Kidney (tissue), 14 donors: Measurements from ENCODE around the gene LCAT. TPM values are rescaled to one million over a fixed set of nuclear protein-coding genes. Genes with fewer than 3 reads are reported as not detected.

Experiments used
- DNase-seq, 5 donors: peaks; one replicate each; pipeline ENCODE4 v3.0.0-alpha.2; 2013 to 2020
- FAIRE-seq: peaks from 2 replicates; lab custom pipeline; 2012; peaks lifted over from hg19 to GRCh38; lab: Jason Lieb, UNC
- H3K27ac ChIP-seq, 2 donors: one replicate each; pipeline ENCODE4 v1.7.0; 2013; ENCODE audit warnings: low read depth in 2 of 2, low read length in 2 of 2, inconsistent platforms in 1 of 2
- H3K27me3 ChIP-seq: one replicate; pipeline ENCODE4 v1.7.1; 2013; ENCODE audit warnings: low read length, inconsistent platforms; ENCODE audit not compliant: control insufficient read depth, insufficient read depth
- H3K36me3 ChIP-seq, 3 donors: one replicate each; pipeline versions ENCODE4 v1.7.0 to v1.7.1; 2013; ENCODE audit warnings: low read length in 3 of 3, control low read depth in 1 of 3, inconsistent platforms in 1 of 3; ENCODE audit not compliant: insufficient read depth in 3 of 3, control insufficient read depth in 2 of 3
- H3K4me1 ChIP-seq, 3 donors: one replicate each; pipeline versions ENCODE4 v1.7.0 to v1.7.1; 2013; ENCODE audit warnings: low read length in 3 of 3, inconsistent platforms in 1 of 3, low read depth in 1 of 3; ENCODE audit not compliant: control insufficient read depth in 2 of 3, insufficient read depth in 2 of 3
- H3K4me3 ChIP-seq, 3 donors: one replicate each; pipeline versions ENCODE4 v1.7.0 to v1.8.1; 2013; ENCODE audit warnings: low read length in 3 of 3, control low read depth in 1 of 3, inconsistent platforms in 1 of 3
- H3K9ac ChIP-seq, 3 donors: one replicate each; pipeline versions ENCODE4 v1.7.0 to v1.7.1; 2013; ENCODE audit warnings: low read length in 3 of 3, control low read depth in 1 of 3, inconsistent platforms in 1 of 3
- H3K9me3 ChIP-seq, 3 donors: one replicate each; pipeline versions ENCODE4 v1.7.0 to v1.7.1; 2013; ENCODE audit warnings: low read length in 3 of 3, control low read depth in 1 of 3, inconsistent platforms in 1 of 3; ENCODE audit not compliant: control insufficient read depth in 2 of 3, insufficient read depth in 1 of 3
- CTCF ChIP-seq: IDR thresholded peaks from 3 replicates; pipeline ENCODE4 v1.5.1; 2012; ENCODE audit warnings: mild to moderate bottlenecking, moderate library complexity, borderline replicate concordance; ENCODE audit not compliant: insufficient read depth; ENCODE audit errors: extremely low read depth
- intact Hi-C: fragments of 100-400 bp; cut with DNase I; formaldehyde crosslinking; loops from one replicate; pipeline ENCODE4 v1.11.1; 2022
- polyA plus RNA-seq: library from polyadenylated mRNA; stranded (reverse); fragments of 350-450 nt; fragmentation: Illumina TruSeq; extraction: RNeasy Lipid Tissue Mini Kit (QIAGEN cat#74804); gene quantifications from one replicate; pipeline ENCODE4 v1.2.3, GENCODE V29; 2014; ENCODE audit warnings: low read depth, low replicate concordance; ENCODE audit not compliant: insufficient read depth
- total RNA-seq: library from RNA; stranded (reverse); fragmentation: NEBNext Ultra II Directional; extraction: Animal tissue kit (Norgen Biotek cat#: 25700); gene quantifications from one replicate; pipeline ENCODE4 v1.2.1, GENCODE V29; 2021
- donor health status: control.
- donor health status: control.
- donor health status: control.
- donor health status: control.
- donor health status: control.
- donor health status: DM: yes; HTN: yes; CAD: no.
- donor health status: Normal renal cell carcinoma (clear cell type).

LCAT gene
- total and polyA plus RNA-seq, 2 donors from 2014 or later, result 10.2 to 27.4 TPM

DNA sequence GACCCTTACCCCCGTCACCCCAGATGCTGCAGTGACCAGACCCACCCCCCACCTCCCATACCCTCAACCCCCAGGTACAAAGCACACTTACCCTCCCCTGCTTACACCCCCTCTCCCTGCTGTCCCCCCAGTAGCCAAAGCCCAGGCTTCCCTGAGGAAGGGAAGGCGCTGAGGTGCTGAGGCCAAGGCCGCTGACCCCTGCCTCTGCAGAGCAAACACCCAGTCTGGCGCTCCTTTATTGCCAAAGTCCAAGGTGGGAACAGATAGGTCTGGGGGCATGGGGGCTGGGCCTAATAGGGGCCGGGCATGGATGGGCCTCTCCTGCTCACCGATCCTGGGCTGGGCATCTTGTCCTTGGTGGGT, 683 bp downstream of the LCAT start:
- no peak for DNase-seq
- intact Hi-C loops, result no loop called here
- H3K27ac ChIP-seq, result no peak overlapping the region
- H3K9ac ChIP-seq, result no peak overlapping the region
- H3K27me3 ChIP-seq, result no peaks in the 10 kb centered on the region
- no peaks in the 10 kb centered on the region for H3K9me3 ChIP-seq
- peaks cover 0 to 9% (median 0%) of the 10 kb centered on the region in 3 donors for H3K4me1 ChIP-seq
- TF ChIP-seq CTCF, result no peak
- no peak for FAIRE-seq
- peaks cover 0 to 35% (median 4%) of the 10 kb centered on the region in 3 donors for H3K36me3 ChIP-seq
- H3K4me3 ChIP-seq, result no peak overlapping the region

DNA sequence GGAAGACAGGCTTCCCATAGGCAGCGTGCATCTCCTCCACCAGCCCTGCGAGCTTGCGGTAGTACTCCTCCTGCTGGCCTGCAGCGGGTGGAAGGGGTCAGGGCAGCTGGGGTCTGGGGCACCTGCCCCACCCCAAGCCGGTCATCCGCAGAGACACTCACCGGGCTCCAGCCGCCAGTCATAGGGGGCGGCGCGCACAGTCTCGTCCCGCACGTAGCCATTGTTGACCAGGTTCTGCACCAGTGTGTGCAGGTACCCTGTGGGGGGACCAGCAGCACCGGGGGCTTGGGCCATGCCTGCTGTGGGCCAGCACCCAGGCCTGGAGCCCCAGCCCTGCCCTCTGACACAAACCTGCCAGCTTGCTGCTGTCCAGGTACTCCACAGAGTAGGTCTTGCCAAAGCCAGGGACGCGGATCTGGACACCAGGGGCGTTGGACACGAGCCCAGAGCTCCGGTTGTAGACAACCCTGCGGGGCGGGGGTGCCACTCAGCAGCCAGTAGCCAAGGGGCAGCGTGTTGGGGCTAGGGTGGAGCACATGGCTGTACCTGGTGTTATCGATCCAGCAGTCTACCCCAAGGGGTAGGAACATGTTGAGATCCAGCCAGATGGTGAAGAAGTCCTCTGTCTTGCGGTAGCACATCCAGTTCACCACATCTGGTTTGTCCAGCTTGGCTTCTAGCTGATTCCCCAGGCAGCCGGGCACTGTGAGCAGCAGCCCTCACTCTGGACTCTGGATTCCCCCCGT, 1.2 kb downstream of the LCAT start:
- no peak overlapping the region for H3K4me3 ChIP-seq
- no peak for FAIRE-seq
- intact Hi-C loops, result no loop called here
- H3K4me1 ChIP-seq, result peaks cover 0 to 9% (median 0%) of the 10 kb centered on the region in 3 donors
- no peaks in the 10 kb centered on the region for H3K27me3 ChIP-seq
- no peak overlapping the region for H3K27ac ChIP-seq
- H3K36me3 ChIP-seq, result peaks cover 0 to 30% (median 2%) of the 10 kb centered on the region in 3 donors
- H3K9me3 ChIP-seq, result no peaks in the 10 kb centered on the region
- TF ChIP-seq CTCF, result no peak
- no peak for DNase-seq
- H3K9ac ChIP-seq, result no peak overlapping the region

- DNase-seq, result peak in 2 of 5 donors; percentile 39 to 44
- Histone ChIP-seq H3K4me1 (peaks cover 0 to 11% (median 2%) of the 10 kb centered on the region in 3 donors), H3K9ac (no peak overlapping the region), H3K4me3 (no peak overlapping the region), H3K36me3 (peaks cover 0 to 29% (median 2%) of the 10 kb centered on the region in 3 donors), H3K9me3 (no peaks in the 10 kb centered on the region), H3K27ac (no peak overlapping the region), H3K27me3 (no peaks in the 10 kb centered on the region)
- TF ChIP-seq CTCF, result peak; percentile 49
- FAIRE-seq, result no peak
- intact Hi-C loops, result no loop called here
These were observed 1.8 kb downstream of the LCAT start for GRCh38 chr16:67942200-67942509.
